ENCODE data around the gene SLC30A5.
"Not testable (repeated sequence)": the region's sequence is repeated elsewhere in the genome, so short reads cannot be mapped to it uniquely, and the experiment has no call there.

SLC30A5 gene

GRCh38 chr5:69079556-69079955, 14.3 kb upstream of the SLC30A5 start:
- no peaks in the 10 kb centered on the region for H3K4me1 ChIP-seq (ENCODE audit: control insufficient read depth, insufficient read depth, low read length)

GRCh38 chr5:69083412-69083811, 10.4 kb upstream of the SLC30A5 start:
- Histone ChIP-seq H3K9ac (ENCODE audit: low read depth, low read length) (no peak overlapping the region), H3K36me3 (ENCODE audit: insufficient read depth, low read length) (no peaks in the 10 kb centered on the region), H3K9me3 (replicated peaks; ENCODE audit: low read length) (no peaks in the 10 kb centered on the region), H3K27me3 (ENCODE audit: control insufficient read depth, insufficient read depth, low read length) (peaks cover 11% of the 10 kb centered on the region), H3K4me1 (ENCODE audit: control insufficient read depth, insufficient read depth, low read length) (no peaks in the 10 kb centered on the region), H3K4me3 (ENCODE audit: low read length) (no peak overlapping the region), H3K4me2 (ENCODE audit: low read length) (no peak overlapping the region)

More at GRCh38 chr5:69079556-69079955, 14.3 kb upstream of the SLC30A5 start:
- H3K4me2 ChIP-seq (ENCODE audit: low read length), result no peak overlapping the region
- no peak overlapping the region for H3K4me3 ChIP-seq (ENCODE audit: low read length)
- no peaks in the 10 kb centered on the region for H3K36me3 ChIP-seq (ENCODE audit: insufficient read depth, low read length)
- peaks cover 14% of the 10 kb centered on the region for H3K27me3 ChIP-seq (ENCODE audit: control insufficient read depth, insufficient read depth, low read length)
- H3K9ac ChIP-seq (ENCODE audit: low read depth, low read length), result no peak overlapping the region
- H3K9me3 ChIP-seq (replicated peaks; ENCODE audit: low read length), result no peaks in the 10 kb centered on the region

GRCh38 chr5:69084195-69084594, 9.6 kb upstream of the SLC30A5 start:
- Histone ChIP-seq H3K4me2 (ENCODE audit: low read length) (no peak overlapping the region), H3K4me1 (ENCODE audit: control insufficient read depth, insufficient read depth, low read length) (no peaks in the 10 kb centered on the region), H3K27me3 (ENCODE audit: control insufficient read depth, insufficient read depth, low read length) (peaks cover 11% of the 10 kb centered on the region), H3K4me3 (ENCODE audit: low read length) (no peak overlapping the region), H3K36me3 (ENCODE audit: insufficient read depth, low read length) (no peaks in the 10 kb centered on the region), H3K9me3 (replicated peaks; ENCODE audit: low read length) (no peaks in the 10 kb centered on the region), H3K9ac (ENCODE audit: low read depth, low read length) (no peak overlapping the region)

- Histone ChIP-seq H3K36me3 (ENCODE audit: insufficient read depth, low read length) (no peaks in the 10 kb centered on the region), H3K4me1 (ENCODE audit: control insufficient read depth, insufficient read depth, low read length) (no peaks in the 10 kb centered on the region), H3K4me2 (ENCODE audit: low read length) (no peak overlapping the region), H3K9ac (ENCODE audit: low read depth, low read length) (no peak overlapping the region), H3K9me3 (replicated peaks; ENCODE audit: low read length) (no peaks in the 10 kb centered on the region), H3K4me3 (ENCODE audit: low read length) (no peak overlapping the region), H3K27me3 (ENCODE audit: control insufficient read depth, insufficient read depth, low read length) (peaks cover 11% of the 10 kb centered on the region)
Measured at GRCh38 chr5:69084903-69085302, 8.9 kb upstream of the SLC30A5 start.

GRCh38 chr5:69086206-69086605, 7.6 kb upstream of the SLC30A5 start:
- H3K27me3 ChIP-seq (ENCODE audit: control insufficient read depth, insufficient read depth, low read length), result peaks cover 11% of the 10 kb centered on the region
- H3K36me3 ChIP-seq (ENCODE audit: insufficient read depth, low read length), result no peaks in the 10 kb centered on the region
- no peaks in the 10 kb centered on the region for H3K9me3 ChIP-seq (replicated peaks; ENCODE audit: low read length)
- no peak overlapping the region for H3K9ac ChIP-seq (ENCODE audit: low read depth, low read length)
- H3K4me2 ChIP-seq (ENCODE audit: low read length), result no peak overlapping the region
- no peak overlapping the region for H3K4me3 ChIP-seq (ENCODE audit: low read length)
- H3K4me1 ChIP-seq (ENCODE audit: control insufficient read depth, insufficient read depth, low read length), result no peaks in the 10 kb centered on the region

- peaks cover 11% of the 10 kb centered on the region for H3K27me3 ChIP-seq (ENCODE audit: control insufficient read depth, insufficient read depth, low read length)
- not testable (repeated sequence) for H3K4me3 ChIP-seq (ENCODE audit: low read length); H3K9me3 ChIP-seq (replicated peaks; ENCODE audit: low read length); H3K36me3 ChIP-seq (ENCODE audit: insufficient read depth, low read length); H3K4me1 ChIP-seq (ENCODE audit: control insufficient read depth, insufficient read depth, low read length); H3K9ac ChIP-seq (ENCODE audit: low read depth, low read length); H3K4me2 ChIP-seq (ENCODE audit: low read length)
Measured at GRCh38 chr5:69088006-69088405, 5.8 kb upstream of the SLC30A5 start.

GRCh38 chr5:69090158-69090557, 3.7 kb upstream of the SLC30A5 start:
- Histone ChIP-seq H3K9me3 (replicated peaks; ENCODE audit: low read length) (no peaks in the 10 kb centered on the region), H3K36me3 (ENCODE audit: insufficient read depth, low read length) (no peaks in the 10 kb centered on the region), H3K27me3 (ENCODE audit: control insufficient read depth, insufficient read depth, low read length) (no peaks in the 10 kb centered on the region), H3K4me2 (ENCODE audit: low read length) (no peak overlapping the region), H3K9ac (ENCODE audit: low read depth, low read length) (no peak overlapping the region), H3K4me1 (ENCODE audit: control insufficient read depth, insufficient read depth, low read length) (peaks cover 4% of the 10 kb centered on the region), H3K4me3 (ENCODE audit: low read length) (no peak overlapping the region)

- H3K27me3 ChIP-seq (ENCODE audit: control insufficient read depth, insufficient read depth, low read length), result no peaks in the 10 kb centered on the region
- H3K9ac ChIP-seq (ENCODE audit: low read depth, low read length), result no peak overlapping the region
- peaks cover 8% of the 10 kb centered on the region for H3K4me1 ChIP-seq (ENCODE audit: control insufficient read depth, insufficient read depth, low read length)
- no peak overlapping the region for H3K4me2 ChIP-seq (ENCODE audit: low read length)
- no peaks in the 10 kb centered on the region for H3K9me3 ChIP-seq (replicated peaks; ENCODE audit: low read length)
- H3K4me3 ChIP-seq (ENCODE audit: low read length), result no peak overlapping the region
- peaks cover 8% of the 10 kb centered on the region for H3K36me3 ChIP-seq (ENCODE audit: insufficient read depth, low read length)
Measured at GRCh38 chr5:69091771-69092170, 2.0 kb upstream of the SLC30A5 start.

GRCh38 chr5:69092969-69093368, 845 bp upstream of the SLC30A5 start:
- Histone ChIP-seq H3K27me3 (ENCODE audit: control insufficient read depth, insufficient read depth, low read length) (no peaks in the 10 kb centered on the region), H3K9ac (ENCODE audit: low read depth, low read length) (no peak overlapping the region), H3K4me3 (ENCODE audit: low read length) (no peak overlapping the region), H3K4me2 (ENCODE audit: low read length) (no peak overlapping the region), H3K36me3 (ENCODE audit: insufficient read depth, low read length) (peaks cover 8% of the 10 kb centered on the region), H3K4me1 (ENCODE audit: control insufficient read depth, insufficient read depth, low read length) (peaks cover 8% of the 10 kb centered on the region), H3K9me3 (replicated peaks; ENCODE audit: low read length) (no peaks in the 10 kb centered on the region)

- Histone ChIP-seq H3K9me3 (replicated peaks; ENCODE audit: low read length) (no peaks in the 10 kb centered on the region), H3K4me3 (ENCODE audit: low read length) (no peak overlapping the region), H3K9ac (ENCODE audit: low read depth, low read length) (no peak overlapping the region), H3K4me1 (ENCODE audit: control insufficient read depth, insufficient read depth, low read length) (peaks cover 8% of the 10 kb centered on the region), H3K36me3 (ENCODE audit: insufficient read depth, low read length) (peaks cover 28% of the 10 kb centered on the region), H3K4me2 (ENCODE audit: low read length) (no peak overlapping the region), H3K27me3 (ENCODE audit: control insufficient read depth, insufficient read depth, low read length) (no peaks in the 10 kb centered on the region)
Measured at GRCh38 chr5:69099302-69099701, 5.5 kb downstream of the SLC30A5 start.

GRCh38 chr5:69103521-69103920, 9.7 kb downstream of the SLC30A5 start:
- Histone ChIP-seq H3K4me2 (ENCODE audit: low read length) (no peak overlapping the region), H3K4me3 (ENCODE audit: low read length) (no peak overlapping the region), H3K27me3 (ENCODE audit: control insufficient read depth, insufficient read depth, low read length) (no peaks in the 10 kb centered on the region), H3K4me1 (ENCODE audit: control insufficient read depth, insufficient read depth, low read length) (no peaks in the 10 kb centered on the region), H3K36me3 (ENCODE audit: insufficient read depth, low read length) (peaks cover 56% of the 10 kb centered on the region), H3K9me3 (replicated peaks; ENCODE audit: low read length) (no peaks in the 10 kb centered on the region), H3K9ac (ENCODE audit: low read depth, low read length) (no peak overlapping the region)

- H3K4me2 ChIP-seq (ENCODE audit: low read length), result no peak overlapping the region
- H3K4me1 ChIP-seq (ENCODE audit: control insufficient read depth, insufficient read depth, low read length), result no peaks in the 10 kb centered on the region
- no peak overlapping the region for H3K9ac ChIP-seq (ENCODE audit: low read depth, low read length)
- H3K4me3 ChIP-seq (ENCODE audit: low read length), result no peak overlapping the region
- H3K27me3 ChIP-seq (ENCODE audit: control insufficient read depth, insufficient read depth, low read length), result no peaks in the 10 kb centered on the region
- no peaks in the 10 kb centered on the region for H3K9me3 ChIP-seq (replicated peaks; ENCODE audit: low read length)
- peaks cover 65% of the 10 kb centered on the region for H3K36me3 ChIP-seq (ENCODE audit: insufficient read depth, low read length)
Measured at GRCh38 chr5:69105996-69106906, 12.4 kb downstream of the SLC30A5 start.
